CD4-positive, alpha-beta T cell (primary cell): ENCODE measurements around the gene KIF21A. TPM values are rescaled to one million over a fixed set of nuclear protein-coding genes. Genes with fewer than 3 reads are reported as not detected.

Source experiments
- ATAC-seq: fragments of 200-7000 bp; cut with Tn5 transposase; one replicate; pipeline ENCODE4 v1.10.0; 2022; ENCODE audit warnings: mild to moderate bottlenecking; ENCODE audit not compliant: poor library complexity
- CTCF ChIA-PET: fragments of 350-600 bp; sonication (Branson Sonifier 250); formaldehyde crosslinking; loops from one replicate; lab custom pipeline; 2021; ENCODE audit warnings: antibody characterized with exemption, inconsistent platforms; lab: Charles Lee
- POLR2A ChIA-PET: fragments of 350-600 bp; sonication (Branson Sonifier 250); formaldehyde crosslinking; loops from one replicate; lab custom pipeline; 2021; ENCODE audit warnings: antibody characterized with exemption, inconsistent platforms; lab: Charles Lee
- DNase-seq, 14 experiments: peaks; one replicate each; pipeline ENCODE4 v3.0.0-alpha.2; 2013 to 2020; ENCODE audit warnings: mixed read lengths in 2 of 14
- H3K27ac ChIP-seq, 2 donors: one replicate each; pipeline versions ENCODE4 v1.5.1 to v1.7.0; 2013; ENCODE audit warnings: low read length in 2 of 2, low read depth in 1 of 2, mild to moderate bottlenecking in 1 of 2
- H3K27me3 ChIP-seq, 2 experiments: 1 replicate in 1 of 2; 2 replicates in 1 of 2; pipeline versions ENCODE4 v1.6.1 to v1.7.0; 2013; ENCODE audit warnings: low read length in 2 of 2, control low read depth in 1 of 2, mild to moderate bottlenecking in 1 of 2, moderate library complexity in 1 of 2; ENCODE audit not compliant: insufficient read depth in 2 of 2, control insufficient read depth in 1 of 2
- H3K36me3 ChIP-seq: one replicate; pipeline ENCODE4 v1.6.1; 2013; ENCODE audit warnings: low read length, control low read depth; ENCODE audit not compliant: insufficient read depth
- H3K4me1 ChIP-seq: one replicate; pipeline ENCODE4 v1.6.1; 2013; ENCODE audit warnings: low read length, control low read depth; ENCODE audit not compliant: insufficient read depth
- H3K4me3 ChIP-seq: one replicate; pipeline ENCODE4 v1.5.1; 2013; ENCODE audit warnings: mild to moderate bottlenecking, low read length, moderate library complexity
- H3K9me3 ChIP-seq, 2 experiments: 1 replicate in 1 of 2; 2 replicates in 1 of 2; pipeline versions ENCODE4 v1.6.1 to v1.7.0; 2013; ENCODE audit warnings: low read length in 2 of 2, mild to moderate bottlenecking in 2 of 2, control low read depth in 1 of 2, moderate library complexity in 1 of 2; ENCODE audit not compliant: control insufficient read depth in 1 of 2, insufficient read depth in 1 of 2
- H3K27ac Mint-ChIP-seq: one replicate; pipeline ENCODE4 v1.8.0; 2020; ENCODE audit warnings: mixed read lengths
- H3K27me3 Mint-ChIP-seq: one replicate; pipeline ENCODE4 v1.8.0; 2021; ENCODE audit warnings: mixed read lengths
- H3K36me3 Mint-ChIP-seq: one replicate; pipeline ENCODE4 v1.8.0; 2021; ENCODE audit warnings: low read depth, mixed read lengths
- H3K4me1 Mint-ChIP-seq: one replicate; pipeline ENCODE4 v1.8.0; 2021; ENCODE audit warnings: low read depth, mixed read lengths
- H3K4me3 Mint-ChIP-seq: one replicate; pipeline ENCODE4 v1.8.0; 2020; ENCODE audit warnings: mild to moderate bottlenecking, mixed read lengths
- H3K9me3 Mint-ChIP-seq: one replicate; pipeline ENCODE4 v1.8.0; 2020; ENCODE audit warnings: mixed read lengths
- intact Hi-C, 2 experiments: fragments of 100-400 bp; cut with DNase I in 1 of 2; cut with micrococcal nuclease in 1 of 2; formaldehyde crosslinking; loops; one replicate each; pipeline versions ENCODE4 v1.15.1 to v1.9.0; 2023 to 2025; cut with DNase I, micrococcal nuclease
- total RNA-seq, 174 experiments: library from RNA in 2 of 174; stranded (reverse) in 2 of 174; gene quantifications; one replicate each; pipeline ENCODE4 v1.2.3 and lab custom pipeline; 2021 to 2026
- TF ChIP-seq, protein P1 (sequence below): fragments of 200-600 bp; IDR thresholded peaks from one replicate; pipeline ENCODE4 v1.8.0; 2022; ENCODE audit warnings: antibody characterized with exemption, mild to moderate bottlenecking

The KIF21A gene
- total RNA-seq, 2 experiments from 2014 or later: 3.2 to 3.4 TPM

DNA sequence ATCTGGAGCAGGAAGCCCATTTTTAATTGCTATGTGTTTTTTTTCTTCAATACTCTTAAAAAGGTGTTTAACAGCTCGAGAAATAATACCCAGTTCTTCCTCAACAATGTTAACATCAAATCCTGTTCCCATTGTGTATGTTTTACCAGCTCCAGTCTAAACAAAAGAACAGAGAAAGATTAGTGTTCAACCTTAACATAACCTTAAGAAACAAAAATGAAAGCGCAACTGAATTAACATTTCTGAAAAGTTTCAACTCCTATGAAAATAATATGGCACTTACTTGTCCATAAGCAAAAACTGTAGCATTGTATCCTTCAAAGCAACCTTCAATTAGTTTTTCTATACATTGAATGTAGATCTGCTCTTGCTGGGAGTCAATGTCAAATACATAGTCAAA, 73.2 kb downstream of the KIF21A start:
- ChIA-PET CTCF (no interaction called here), POLR2A (no interaction called here)
- Histone ChIP-seq H3K9me3 (no peaks in the 10 kb centered on the region), H3K36me3 (peaks cover 7% of the 10 kb centered on the region), H3K27me3 (no peaks in the 10 kb centered on the region), H3K4me1 (no peaks in the 10 kb centered on the region), H3K27ac (no peak overlapping the region), H3K4me3 (no peak overlapping the region)
- no peak overlapping the region for H3K27ac Mint-ChIP-seq
- H3K36me3 Mint-ChIP-seq: peaks cover 6% of the 10 kb centered on the region
- DNase-seq (no peak), ATAC-seq (no peak)
- peaks cover 8% of the 10 kb centered on the region for H3K4me1 Mint-ChIP-seq
- intact Hi-C loops: loop anchor here in 1 of 2 experiments (5.0 kb wide), 1 partner anchor 323 kb away; no protein-coding TSS in a partner anchor
- H3K27me3 Mint-ChIP-seq: no peaks in the 10 kb centered on the region
- no peaks in the 10 kb centered on the region for H3K9me3 Mint-ChIP-seq
- no peak overlapping the region for H3K4me3 Mint-ChIP-seq
- TF ChIP-seq, protein P1, sequence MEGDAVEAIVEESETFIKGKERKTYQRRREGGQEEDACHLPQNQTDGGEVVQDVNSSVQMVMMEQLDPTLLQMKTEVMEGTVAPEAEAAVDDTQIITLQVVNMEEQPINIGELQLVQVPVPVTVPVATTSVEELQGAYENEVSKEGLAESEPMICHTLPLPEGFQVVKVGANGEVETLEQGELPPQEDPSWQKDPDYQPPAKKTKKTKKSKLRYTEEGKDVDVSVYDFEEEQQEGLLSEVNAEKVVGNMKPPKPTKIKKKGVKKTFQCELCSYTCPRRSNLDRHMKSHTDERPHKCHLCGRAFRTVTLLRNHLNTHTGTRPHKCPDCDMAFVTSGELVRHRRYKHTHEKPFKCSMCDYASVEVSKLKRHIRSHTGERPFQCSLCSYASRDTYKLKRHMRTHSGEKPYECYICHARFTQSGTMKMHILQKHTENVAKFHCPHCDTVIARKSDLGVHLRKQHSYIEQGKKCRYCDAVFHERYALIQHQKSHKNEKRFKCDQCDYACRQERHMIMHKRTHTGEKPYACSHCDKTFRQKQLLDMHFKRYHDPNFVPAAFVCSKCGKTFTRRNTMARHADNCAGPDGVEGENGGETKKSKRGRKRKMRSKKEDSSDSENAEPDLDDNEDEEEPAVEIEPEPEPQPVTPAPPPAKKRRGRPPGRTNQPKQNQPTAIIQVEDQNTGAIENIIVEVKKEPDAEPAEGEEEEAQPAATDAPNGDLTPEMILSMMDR: no peak

- Histone ChIP-seq H3K4me1 (no peaks in the 10 kb centered on the region), H3K9me3 (no peaks in the 10 kb centered on the region), H3K27me3 (no peaks in the 10 kb centered on the region), H3K27ac (no peak overlapping the region), H3K36me3 (peaks cover 7% of the 10 kb centered on the region), H3K4me3 (no peak overlapping the region)
- Mint-ChIP-seq H3K4me3 (no peak overlapping the region), H3K27ac (no peak overlapping the region), H3K27me3 (no peaks in the 10 kb centered on the region), H3K4me1 (peaks cover 8% of the 10 kb centered on the region), H3K36me3 (peaks cover 14% of the 10 kb centered on the region), H3K9me3 (no peaks in the 10 kb centered on the region)
- ATAC-seq (no peak), DNase-seq (no peak)
- intact Hi-C loops: loop anchor here in 1 of 2 experiments (5.0 kb wide), 1 partner anchor 323 kb away; no protein-coding TSS in a partner anchor
- TF ChIP-seq, protein P1: no peak
- CTCF ChIA-PET: no interaction called here
- POLR2A ChIA-PET: no interaction called here
These were observed 74.0 kb downstream of the KIF21A start for GRCh38 chr12:39368891-39369290.

DNA sequence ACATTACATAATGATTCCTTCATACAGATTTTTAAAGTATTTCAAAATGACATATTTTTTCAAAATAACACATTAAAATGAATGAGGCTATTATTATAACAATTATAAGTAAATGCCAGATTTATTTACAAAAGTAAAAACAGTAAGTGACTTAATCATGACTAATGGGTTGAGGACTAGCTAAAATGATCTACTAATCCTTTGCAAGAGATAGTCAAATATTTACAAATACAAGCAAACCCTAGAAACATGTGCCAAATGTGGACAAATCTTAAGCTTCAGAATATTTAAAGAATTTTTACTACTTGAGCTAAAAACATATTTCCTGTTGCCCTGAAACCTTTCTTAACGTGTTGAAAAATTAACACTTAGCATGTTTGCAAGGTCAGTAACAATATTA, 74.8 kb downstream of the KIF21A start:
- H3K9me3 Mint-ChIP-seq: no peaks in the 10 kb centered on the region
- POLR2A ChIA-PET: no interaction called here
- no peak overlapping the region for H3K4me3 Mint-ChIP-seq
- DNase-seq: no peak
- H3K36me3 Mint-ChIP-seq: peaks cover 14% of the 10 kb centered on the region
- intact Hi-C loops: loop anchor here in 1 of 2 experiments (5.0 kb wide), 1 partner anchor 324 kb away; no protein-coding TSS in a partner anchor
- Histone ChIP-seq H3K9me3 (no peaks in the 10 kb centered on the region), H3K36me3 (peaks cover 7% of the 10 kb centered on the region), H3K27ac (no peak overlapping the region), H3K4me1 (no peaks in the 10 kb centered on the region), H3K27me3 (no peaks in the 10 kb centered on the region), H3K4me3 (no peak overlapping the region)
- no peak overlapping the region for H3K27ac Mint-ChIP-seq
- TF ChIP-seq, protein P1: no peak
- peaks cover 5% of the 10 kb centered on the region for H3K4me1 Mint-ChIP-seq
- no peak for ATAC-seq
- CTCF ChIA-PET: no interaction called here
- no peaks in the 10 kb centered on the region for H3K27me3 Mint-ChIP-seq
